H9 (cell line): Measurements from ENCODE around the gene CLNS1A. TPM values are rescaled to one million over a fixed set of nuclear protein-coding genes. Genes with fewer than 3 reads are reported as not detected.

Experiments
- DNase-seq: peaks from one replicate; pipeline ENCODE4 v3.0.0-alpha.2; 2017
- H2AFZ ChIP-seq: one replicate; pipeline ENCODE4 v1.6.1; 2013; ENCODE audit warnings: mild to moderate bottlenecking, low read length, control low read depth, moderate library complexity
- H2AK5ac ChIP-seq: 2 replicates; pipeline ENCODE4 v1.6.1; 2013; ENCODE audit warnings: low read length, control low read depth, mixed read lengths; ENCODE audit not compliant: insufficient read length
- H2BK120ac ChIP-seq: one replicate; pipeline ENCODE4 v1.6.1; 2013; ENCODE audit warnings: low read depth, mild to moderate bottlenecking, low read length, control low read depth, inconsistent platforms; ENCODE audit not compliant: poor library complexity, severe bottlenecking
- H2BK12ac ChIP-seq: 2 replicates; pipeline ENCODE4 v1.6.1; 2013; ENCODE audit warnings: low read length, control low read depth, mixed read lengths, low read depth; ENCODE audit not compliant: insufficient read length
- H2BK15ac ChIP-seq: 2 replicates; pipeline ENCODE4 v1.6.1; 2013; ENCODE audit warnings: low read depth, low read length, control low read depth
- H2BK20ac ChIP-seq: one replicate; pipeline ENCODE4 v1.6.1; 2013; ENCODE audit warnings: low read depth, mild to moderate bottlenecking, low read length, control low read depth, inconsistent platforms; ENCODE audit not compliant: poor library complexity, severe bottlenecking
- H2BK5ac ChIP-seq: 2 replicates; pipeline ENCODE4 v1.6.1; 2013; ENCODE audit warnings: low read length, control low read depth, mixed read lengths; ENCODE audit not compliant: insufficient read length
- H3K14ac ChIP-seq: 2 replicates; pipeline ENCODE4 v1.6.1; 2013; ENCODE audit warnings: low read length, control low read depth; ENCODE audit not compliant: insufficient read depth
- H3K18ac ChIP-seq: 2 replicates; pipeline ENCODE4 v1.6.1; 2013; ENCODE audit warnings: low read depth, mild to moderate bottlenecking, mixed read lengths, low read length, control low read depth; ENCODE audit not compliant: insufficient read length
- H3K23ac ChIP-seq: 2 replicates; pipeline ENCODE4 v1.6.1; 2013; ENCODE audit warnings: low read length, control low read depth, mixed read lengths, low read depth; ENCODE audit not compliant: insufficient read length
- H3K23me2 ChIP-seq: 2 replicates; pipeline ENCODE4 v1.6.1; 2013; ENCODE audit warnings: low read depth, mild to moderate bottlenecking, mixed read lengths, low read length, control low read depth; ENCODE audit not compliant: insufficient read length, poor library complexity, severe bottlenecking
- H3K27ac ChIP-seq: 2 replicates; pipeline ENCODE4 v1.5.1; 2013; ENCODE audit warnings: low read length, control low read depth, mixed read lengths, low read depth; ENCODE audit not compliant: insufficient read length
- H3K27me3 ChIP-seq: 2 replicates; pipeline ENCODE4 v1.6.1; 2013; ENCODE audit warnings: low read length, control low read depth, inconsistent platforms; ENCODE audit not compliant: insufficient read depth
- H3K4ac ChIP-seq: 2 replicates; pipeline ENCODE4 v1.6.1; 2013; ENCODE audit warnings: low read depth, mild to moderate bottlenecking, control low read depth, inconsistent platforms, low read length, moderate library complexity
- H3K4me1 ChIP-seq: 2 replicates; pipeline ENCODE4 v1.6.1; 2013; ENCODE audit warnings: low read length, control low read depth, inconsistent platforms; ENCODE audit not compliant: insufficient read depth
- H3K4me2 ChIP-seq: 2 replicates; pipeline ENCODE4 v1.6.1; 2013; ENCODE audit warnings: low read length, control low read depth, mixed read lengths; ENCODE audit not compliant: insufficient read length, insufficient read depth
- H3K56ac ChIP-seq: 2 replicates; pipeline ENCODE4 v1.6.1; 2013; ENCODE audit warnings: low read depth, mild to moderate bottlenecking, mixed read lengths, low read length, control low read depth; ENCODE audit not compliant: insufficient read length
- H3K79me1 ChIP-seq: 2 replicates; pipeline ENCODE4 v1.6.1; 2013; ENCODE audit warnings: low read depth, mild to moderate bottlenecking, moderate library complexity, low read length, control low read depth, inconsistent platforms; ENCODE audit not compliant: insufficient read depth, poor library complexity, severe bottlenecking
- H3K79me2 ChIP-seq: 2 replicates; pipeline ENCODE4 v1.6.1; 2013; ENCODE audit warnings: low read length, control low read depth, inconsistent platforms; ENCODE audit not compliant: insufficient read depth
- H3K9ac ChIP-seq: 2 replicates; pipeline ENCODE4 v1.6.1; 2013; ENCODE audit warnings: low read length, control low read depth, mixed read lengths; ENCODE audit not compliant: insufficient read length; ENCODE audit errors: extremely low read depth
- H3K9me3 ChIP-seq: one replicate; pipeline ENCODE4 v1.6.1; 2013; ENCODE audit warnings: low read depth, low read length, inconsistent platforms; ENCODE audit not compliant: control insufficient read depth
- H3T11ph ChIP-seq: one replicate; pipeline ENCODE4 v1.6.1; 2013; ENCODE audit warnings: mild to moderate bottlenecking, low read length, control low read depth, inconsistent platforms
- H4K20me1 ChIP-seq: one replicate; pipeline ENCODE4 v1.6.1; 2013; ENCODE audit not compliant: control insufficient read depth, insufficient read length, insufficient read depth
- H4K5ac ChIP-seq: 2 replicates; pipeline ENCODE4 v1.6.1; 2013; ENCODE audit warnings: low read depth, mild to moderate bottlenecking, mixed read lengths, low read length, control low read depth; ENCODE audit not compliant: insufficient read length
- H4K8ac ChIP-seq: replicated peaks from 2 replicates; pipeline ENCODE4 v1.6.1; 2013; ENCODE audit warnings: low read length, control low read depth, mixed read lengths, low read depth; ENCODE audit not compliant: insufficient read length
- H4K91ac ChIP-seq: 2 replicates; pipeline ENCODE4 v1.6.1; 2013; ENCODE audit warnings: low read depth, mild to moderate bottlenecking, moderate library complexity, mixed read lengths, low read length, control low read depth; ENCODE audit not compliant: insufficient read length
- H3K27ac Mint-ChIP-seq, 3 experiments: 2 replicates in 2 of 3; 3 replicates in 1 of 3; pipeline ENCODE4 v1.8.0; 2020 to 2021; ENCODE audit warnings: mixed read lengths in 3 of 3, mild to moderate bottlenecking in 1 of 3, moderate library complexity in 1 of 3
- H3K27me3 Mint-ChIP-seq: 2 replicates; pipeline ENCODE4 v1.8.0; 2021; ENCODE audit warnings: low read depth, mild to moderate bottlenecking, moderate library complexity, mixed read lengths
- H3K36me3 Mint-ChIP-seq, 3 experiments: 2 replicates in 2 of 3; 3 replicates in 1 of 3; pipeline ENCODE4 v1.8.0; 2020 to 2021; ENCODE audit warnings: low read depth in 3 of 3, mixed read lengths in 3 of 3; ENCODE audit not compliant: insufficient read depth in 1 of 3
- H3K4me1 Mint-ChIP-seq, 2 experiments: 2 replicates each; pipeline ENCODE4 v1.8.0; 2020; ENCODE audit warnings: mixed read lengths in 2 of 2
- H3K4me3 Mint-ChIP-seq, 2 experiments: 2 replicates in 1 of 2; 3 replicates in 1 of 2; pipeline ENCODE4 v1.8.0; 2020 to 2021; ENCODE audit warnings: mild to moderate bottlenecking in 2 of 2, mixed read lengths in 2 of 2, moderate library complexity in 1 of 2
- H3K9me3 Mint-ChIP-seq, 2 experiments: 2 replicates in 1 of 2; 3 replicates in 1 of 2; pipeline ENCODE4 v1.8.0; 2020; ENCODE audit warnings: mild to moderate bottlenecking in 2 of 2, mixed read lengths in 2 of 2, moderate library complexity in 1 of 2
- WGBS: extraction: QIAGEN DNeasy Blood & Tissue Kit; methylation state at CpG from one replicate; pipeline ENCODE4 v1.1.7; 2013; ENCODE audit warnings: missing lambda C conversion rate, low lambda C conversion rate, mixed read lengths; ENCODE audit not compliant: insufficient read length; ENCODE audit errors: extremely low coverage; 5-methylcytosine and 5-hydroxymethylcytosine counted together
- total RNA-seq: library from RNA; stranded (reverse); gene quantifications from 2 replicates; pipeline ENCODE4 v1.2.1, GENCODE V29; 2021
- TF ChIP-seq, protein P1 (sequence below): fragments of 200-600 bp; sonication (generic); conservative IDR thresholded peaks from 3 replicates; pipeline ENCODE4 v1.8.0; 2021; ENCODE audit warnings: antibody characterized with exemption, mild to moderate bottlenecking

Gene CLNS1A
- total RNA-seq, 1 experiment from 2014 or later = 165 TPM

GRCh38 chr11:77589181-77589520, 48.4 kb downstream of the CLNS1A start:
- Histone ChIP-seq H3K9ac (no peak overlapping the region), H3K18ac (no peak overlapping the region), H4K91ac (no peak overlapping the region), H4K8ac (no peak overlapping the region), H2BK20ac (no peak overlapping the region), H3K27ac (no peak overlapping the region), H4K5ac (no peak overlapping the region), H2AFZ (no peak overlapping the region), H3K9me3 (no peaks in the 10 kb centered on the region), H2AK5ac (no peak overlapping the region), H3T11ph (no peak overlapping the region), H3K23me2 (peaks cover 7% of the 10 kb centered on the region), H3K79me2 (no peaks in the 10 kb centered on the region), H3K56ac (no peak overlapping the region), H3K4me2 (peak overlapping the region; percentile 68), H2BK12ac (no peak overlapping the region), H3K4me1 (no peaks in the 10 kb centered on the region), H4K20me1 (no peaks in the 10 kb centered on the region), H3K79me1 (no peaks in the 10 kb centered on the region), H2BK120ac (no peak overlapping the region), H3K14ac (no peak overlapping the region), H3K23ac (no peak overlapping the region), H3K27me3 (no peaks in the 10 kb centered on the region; the same call in 1 of the 2 replicates), H2BK5ac (no peak overlapping the region), H3K4ac (no peak overlapping the region), H2BK15ac (no peak overlapping the region)
- H3K27ac Mint-ChIP-seq = no peak overlapping the region; a peak in 1 of 7 replicates
- WGBS = no CpG with 5 or more reads among the region's 19 CpGs
- peaks cover 1 to 7% (median 7%) of the 10 kb centered on the region in 3 experiments for H3K36me3 Mint-ChIP-seq
- peak overlapping the region; percentile 82 to 83 for H3K4me3 Mint-ChIP-seq
- peaks cover 1 to 17% of the 10 kb centered on the region in 2 experiments; a peak in 4 of 5 replicates for H3K9me3 Mint-ChIP-seq
- peaks cover 10 to 15% of the 10 kb centered on the region in 2 experiments for H3K4me1 Mint-ChIP-seq
- no peak for DNase-seq
- peaks cover 28% of the 10 kb centered on the region for H3K27me3 Mint-ChIP-seq
- TF ChIP-seq, protein P1, sequence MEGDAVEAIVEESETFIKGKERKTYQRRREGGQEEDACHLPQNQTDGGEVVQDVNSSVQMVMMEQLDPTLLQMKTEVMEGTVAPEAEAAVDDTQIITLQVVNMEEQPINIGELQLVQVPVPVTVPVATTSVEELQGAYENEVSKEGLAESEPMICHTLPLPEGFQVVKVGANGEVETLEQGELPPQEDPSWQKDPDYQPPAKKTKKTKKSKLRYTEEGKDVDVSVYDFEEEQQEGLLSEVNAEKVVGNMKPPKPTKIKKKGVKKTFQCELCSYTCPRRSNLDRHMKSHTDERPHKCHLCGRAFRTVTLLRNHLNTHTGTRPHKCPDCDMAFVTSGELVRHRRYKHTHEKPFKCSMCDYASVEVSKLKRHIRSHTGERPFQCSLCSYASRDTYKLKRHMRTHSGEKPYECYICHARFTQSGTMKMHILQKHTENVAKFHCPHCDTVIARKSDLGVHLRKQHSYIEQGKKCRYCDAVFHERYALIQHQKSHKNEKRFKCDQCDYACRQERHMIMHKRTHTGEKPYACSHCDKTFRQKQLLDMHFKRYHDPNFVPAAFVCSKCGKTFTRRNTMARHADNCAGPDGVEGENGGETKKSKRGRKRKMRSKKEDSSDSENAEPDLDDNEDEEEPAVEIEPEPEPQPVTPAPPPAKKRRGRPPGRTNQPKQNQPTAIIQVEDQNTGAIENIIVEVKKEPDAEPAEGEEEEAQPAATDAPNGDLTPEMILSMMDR = no peak
